GM13976 (cell line): ENCODE data around the gene EPN2.

Experiments
- DNase-seq: peaks from one replicate; pipeline ENCODE4 v3.0.0; 2012; ENCODE audit warnings: low spot score
- in situ Hi-C: fragments of 300-500 bp; cut with MboI; formaldehyde crosslinking; loops from one replicate; pipeline ENCODE4 v1.12.0; 2022; ENCODE audit warnings: low sequenced_read_pairs, mixed read lengths, inconsistent platforms; ENCODE audit not compliant: unreplicated experiment
- TF ChIP-seq, protein P1 (sequence below): IDR thresholded peaks from 2 replicates; pipeline ENCODE4 v1.5.1; 2012; ENCODE audit warnings: borderline replicate concordance, mild to moderate bottlenecking; ENCODE audit not compliant: insufficient read depth; ENCODE audit errors: extremely low read depth, missing control alignments, control extremely low read depth

EPN2 gene

DNA sequence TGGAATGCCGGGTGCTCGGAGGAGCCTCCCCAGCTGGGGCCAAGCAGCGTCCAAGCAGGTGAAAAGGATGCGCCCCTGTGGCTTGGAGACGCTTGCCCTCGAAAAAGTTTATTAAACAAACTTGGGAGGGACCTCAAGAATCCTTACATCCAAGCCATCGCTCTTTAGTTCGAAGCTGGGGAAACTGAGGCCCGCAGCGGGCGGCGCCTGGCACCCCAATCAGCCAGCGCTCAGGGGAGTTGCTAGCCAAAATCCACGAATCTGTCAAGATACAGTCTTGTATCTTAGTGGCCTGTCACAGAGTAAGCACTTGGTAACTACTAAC lies 125.9 kb downstream of the EPN2 start:
- no peak for DNase-seq
- in situ Hi-C loops = loop anchor here (10.0 kb wide), 2 partner anchors 92 to 402 kb away; no protein-coding TSS in a partner anchor
- TF ChIP-seq, protein P1, sequence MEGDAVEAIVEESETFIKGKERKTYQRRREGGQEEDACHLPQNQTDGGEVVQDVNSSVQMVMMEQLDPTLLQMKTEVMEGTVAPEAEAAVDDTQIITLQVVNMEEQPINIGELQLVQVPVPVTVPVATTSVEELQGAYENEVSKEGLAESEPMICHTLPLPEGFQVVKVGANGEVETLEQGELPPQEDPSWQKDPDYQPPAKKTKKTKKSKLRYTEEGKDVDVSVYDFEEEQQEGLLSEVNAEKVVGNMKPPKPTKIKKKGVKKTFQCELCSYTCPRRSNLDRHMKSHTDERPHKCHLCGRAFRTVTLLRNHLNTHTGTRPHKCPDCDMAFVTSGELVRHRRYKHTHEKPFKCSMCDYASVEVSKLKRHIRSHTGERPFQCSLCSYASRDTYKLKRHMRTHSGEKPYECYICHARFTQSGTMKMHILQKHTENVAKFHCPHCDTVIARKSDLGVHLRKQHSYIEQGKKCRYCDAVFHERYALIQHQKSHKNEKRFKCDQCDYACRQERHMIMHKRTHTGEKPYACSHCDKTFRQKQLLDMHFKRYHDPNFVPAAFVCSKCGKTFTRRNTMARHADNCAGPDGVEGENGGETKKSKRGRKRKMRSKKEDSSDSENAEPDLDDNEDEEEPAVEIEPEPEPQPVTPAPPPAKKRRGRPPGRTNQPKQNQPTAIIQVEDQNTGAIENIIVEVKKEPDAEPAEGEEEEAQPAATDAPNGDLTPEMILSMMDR = no peak

DNA sequence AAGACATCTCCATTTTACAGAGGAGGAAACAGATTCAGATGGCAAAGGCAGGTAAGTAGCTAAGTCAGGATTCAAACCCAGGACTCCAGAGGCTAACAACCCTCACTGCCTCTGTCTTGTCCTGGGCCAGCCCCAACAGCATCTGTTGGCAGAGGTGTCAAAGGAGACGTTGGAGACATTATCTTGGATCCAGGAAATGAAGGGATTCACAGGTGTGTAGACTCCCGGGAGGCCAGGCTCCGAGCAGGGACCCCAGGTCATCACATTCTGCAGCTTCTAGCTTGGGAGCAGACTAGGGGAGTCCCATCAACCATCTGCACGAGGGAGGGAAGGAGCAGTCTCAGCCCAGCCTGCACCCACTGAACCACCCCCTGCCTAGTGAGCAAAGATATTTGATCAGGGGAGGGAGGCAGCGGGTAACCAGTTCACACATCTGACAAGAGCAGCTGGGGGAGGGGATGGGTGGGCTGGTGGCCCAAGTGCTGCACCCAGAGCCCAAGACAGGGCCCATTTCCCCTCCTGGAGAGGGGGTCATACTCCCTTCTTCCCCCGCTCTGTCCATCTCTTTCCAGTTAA lies 126.4 kb downstream of the EPN2 start:
- in situ Hi-C loops = loop anchor here (10.0 kb wide), 2 partner anchors 91 to 401 kb away; no protein-coding TSS in a partner anchor
- DNase-seq = no peak
- TF ChIP-seq, protein P1 = no peak

DNA sequence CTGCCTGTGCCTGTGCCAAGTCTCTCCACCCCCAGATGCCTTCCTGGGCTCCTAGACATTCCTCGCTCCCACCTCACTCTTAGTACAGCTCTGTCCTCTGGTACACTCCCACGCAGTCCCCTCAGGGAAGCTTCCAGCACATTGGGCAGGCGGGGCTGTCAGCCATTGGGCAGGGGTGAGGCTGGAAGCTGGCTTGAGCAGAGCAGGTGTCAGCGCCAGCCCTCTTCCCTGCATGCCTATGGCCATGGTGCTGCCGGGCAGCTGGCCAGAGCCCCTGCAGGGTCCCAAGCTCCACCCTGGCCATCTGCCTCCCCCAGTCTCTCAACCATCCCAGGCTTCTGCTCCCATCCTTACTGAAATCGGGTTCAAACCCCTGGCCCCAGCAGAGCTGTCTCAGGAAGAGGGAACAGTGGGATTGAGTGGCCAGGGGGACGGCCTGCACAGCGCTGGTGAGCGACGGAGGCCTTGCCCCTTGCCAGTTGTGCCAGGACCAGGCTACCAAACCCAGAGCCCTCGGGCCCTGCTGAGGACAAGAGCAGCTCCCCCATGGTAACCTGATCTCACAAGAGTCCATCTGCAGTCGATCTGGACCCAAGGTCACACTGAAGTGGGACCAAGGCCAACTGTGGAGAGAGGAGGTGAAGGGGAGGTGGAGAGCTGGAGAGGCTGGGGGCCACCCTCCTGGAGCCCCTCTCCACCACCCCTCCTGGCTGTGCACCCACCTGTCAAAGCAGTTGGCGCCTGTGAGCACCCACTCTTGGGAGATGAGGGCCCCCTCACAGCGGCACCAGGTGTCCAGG lies 127.7 kb downstream of the EPN2 start:
- TF ChIP-seq, protein P1 = no peak
- no peak for DNase-seq
- in situ Hi-C loops = loop anchor here (10.0 kb wide), 2 partner anchors 90 to 400 kb away; no protein-coding TSS in a partner anchor

DNA sequence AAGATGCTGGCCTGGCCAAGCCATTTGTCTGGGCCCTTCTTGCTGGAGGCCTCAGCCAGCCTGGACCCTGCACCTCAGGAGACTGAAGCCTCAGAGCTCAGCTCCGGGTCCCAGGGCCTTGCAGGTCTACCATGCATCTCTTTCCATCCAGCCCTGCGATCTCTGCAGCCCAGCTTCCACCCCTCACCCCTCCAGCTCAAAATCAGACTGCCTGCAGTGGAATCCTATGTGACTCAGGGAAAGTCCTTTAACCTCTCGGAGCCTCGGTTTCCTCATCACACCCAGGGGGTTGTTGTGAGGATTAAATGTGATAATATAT lies 128.3 kb downstream of the EPN2 start:
- in situ Hi-C loops = loop anchor here (10.0 kb wide), 2 partner anchors 89 to 399 kb away; no protein-coding TSS in a partner anchor
- TF ChIP-seq, protein P1 = no peak

DNA sequence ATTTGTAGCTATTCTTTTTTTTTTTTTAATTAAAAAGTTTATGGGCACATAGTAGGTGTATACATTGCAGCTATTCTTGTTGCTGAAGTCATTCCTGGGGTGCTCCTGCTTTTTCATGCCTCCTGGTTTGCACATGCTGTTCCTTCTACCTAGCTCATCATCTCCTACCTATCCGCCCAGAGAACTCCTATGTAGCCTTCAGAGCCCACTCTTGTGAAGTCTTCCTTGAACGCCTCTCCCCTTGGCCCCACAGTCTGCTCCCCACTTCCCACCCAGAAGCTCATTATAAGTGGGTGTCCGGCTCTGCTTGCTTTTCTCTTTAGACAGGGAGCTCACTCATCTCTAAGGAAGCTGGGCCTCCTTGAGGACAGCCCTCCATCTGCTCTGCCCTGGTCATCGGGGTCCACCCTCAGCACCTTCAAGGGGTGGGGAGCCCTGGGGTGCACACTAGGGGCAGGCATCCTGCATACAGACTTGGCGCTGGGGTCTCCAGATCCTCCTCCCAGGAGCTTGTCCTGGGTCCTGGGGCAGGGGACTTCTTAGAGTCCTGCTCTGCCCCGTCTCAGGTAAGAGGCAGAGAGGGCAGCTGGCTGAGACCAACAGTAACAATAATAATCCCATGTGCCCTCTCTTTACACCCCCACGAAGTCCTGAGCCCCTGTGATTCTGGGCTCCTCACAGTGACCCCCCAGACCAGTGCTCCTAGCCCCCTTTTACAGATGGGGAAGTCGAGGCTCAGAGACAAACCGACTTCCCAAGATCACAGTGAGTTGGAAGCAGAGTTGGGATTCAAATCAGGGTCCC lies 128.9 kb downstream of the EPN2 start:
- DNase-seq = no peak
- in situ Hi-C loops = loop anchor here (10.0 kb wide), 2 partner anchors 89 to 399 kb away; no protein-coding TSS in a partner anchor
- TF ChIP-seq, protein P1 = no peak

More for the DNA sequence above, 128.3 kb downstream of the EPN2 start:
- DNase-seq = no peak

DNA sequence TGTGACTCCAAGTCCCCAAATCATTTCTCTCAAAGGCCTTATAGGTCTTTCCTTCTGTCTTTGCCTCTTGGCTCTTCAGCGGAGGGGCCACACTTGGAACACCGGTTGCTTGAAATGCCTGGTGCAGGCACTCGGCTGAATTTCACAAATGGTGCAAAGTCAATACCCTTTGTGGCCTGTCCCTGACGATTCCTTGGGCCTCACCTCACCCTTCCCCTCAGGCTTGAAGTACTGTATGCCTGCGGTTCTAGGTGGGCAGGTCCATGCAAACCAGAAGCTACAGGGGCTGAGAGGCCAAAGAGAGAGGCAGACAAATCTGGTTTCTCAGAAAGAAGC lies 129.4 kb downstream of the EPN2 start:
- DNase-seq = no peak
- in situ Hi-C loops = loop anchor here (10.0 kb wide), 2 partner anchors 88 to 398 kb away; no protein-coding TSS in a partner anchor
- TF ChIP-seq, protein P1 = no peak
